WTC11 (cell line): ENCODE results near the gene ATG7. TPM values are rescaled to one million over a fixed set of nuclear protein-coding genes. Genes with fewer than 3 reads are reported as not detected.

Source experiments
- ATAC-seq: fragments of 200-7000 bp; cut with Tn5 transposase; 2 replicates; pipeline ENCODE4 v1.10.0; 2021; ENCODE audit warnings: mild to moderate bottlenecking, moderate library complexity
- CTCF ChIA-PET: fragments of 300-600 bp; sonication (Branson Sonifier 250); formaldehyde crosslinking; loops from one replicate; lab custom pipeline; 2021; ENCODE audit warnings: antibody characterized with exemption; lab: Charles Lee
- POLR2A ChIA-PET: fragments of 350-600 bp; sonication (Branson Sonifier 250); formaldehyde crosslinking; loops from one replicate; lab custom pipeline; 2021; ENCODE audit warnings: antibody characterized with exemption; lab: Charles Lee
- DNase-seq: peaks from one replicate; pipeline ENCODE4 v3.0.0; 2021; ENCODE audit warnings: low spot score
- H3K27ac Mint-ChIP-seq: 2 replicates; pipeline ENCODE4 v1.8.0; 2021; ENCODE audit warnings: mixed read lengths
- H3K27me3 Mint-ChIP-seq: 2 replicates; pipeline ENCODE4 v1.8.0; 2021; ENCODE audit warnings: low read depth, mild to moderate bottlenecking, moderate library complexity, mixed read lengths
- H3K36me3 Mint-ChIP-seq: 2 replicates; pipeline ENCODE4 v1.8.0; 2021; ENCODE audit warnings: mixed read lengths
- H3K4me1 Mint-ChIP-seq: 2 replicates; pipeline ENCODE4 v1.8.0; 2022; ENCODE audit warnings: mixed read lengths
- H3K4me3 Mint-ChIP-seq: 2 replicates; pipeline ENCODE4 v1.8.0; 2021; ENCODE audit warnings: mild to moderate bottlenecking, moderate library complexity, mixed read lengths
- H3K9me3 Mint-ChIP-seq: 2 replicates; pipeline ENCODE4 v1.8.0; 2021; ENCODE audit warnings: mixed read lengths
- ELF4 ChIP-seq: sonication (generic); formaldehyde crosslinking; IDR thresholded peaks from 2 replicates; pipeline ENCODE4 v1.8.1; 2022; ENCODE audit warnings: low read depth, mild to moderate bottlenecking, moderate library complexity, missing genetic modification reagents
- ESRRA ChIP-seq: sonication (generic); formaldehyde crosslinking; IDR thresholded peaks from 2 replicates; pipeline ENCODE4 v1.8.1; 2022; ENCODE audit warnings: mild to moderate bottlenecking, missing genetic modification reagents, borderline replicate concordance
- ETV6 ChIP-seq: sonication (generic); formaldehyde crosslinking; IDR thresholded peaks from 2 replicates; pipeline ENCODE4 v1.8.1; 2022; ENCODE audit warnings: mild to moderate bottlenecking, missing genetic modification reagents
- FOXK1 ChIP-seq: sonication (generic); formaldehyde crosslinking; IDR thresholded peaks from 2 replicates; pipeline ENCODE4 v1.8.0; 2022; ENCODE audit warnings: mild to moderate bottlenecking, moderate library complexity, missing genetic modification reagents
- FOXP1 ChIP-seq: sonication (generic); formaldehyde crosslinking; IDR thresholded peaks from 2 replicates; pipeline ENCODE4 v1.8.0; 2022; ENCODE audit warnings: missing genetic modification reagents, mild to moderate bottlenecking, moderate library complexity, borderline replicate concordance
- GTF2I ChIP-seq: fragments of 250-450 bp; sonication (Bioruptor Pico); conservative IDR thresholded peaks from 2 replicates; pipeline ENCODE4 v1.4.0; 2021; ENCODE audit warnings: mild to moderate bottlenecking
- JAZF1 ChIP-seq: fragments of 250-450 bp; sonication (Bioruptor Pico); IDR thresholded peaks from 2 replicates; pipeline ENCODE4 v1.9.0; 2021; ENCODE audit warnings: moderate library complexity, mild to moderate bottlenecking, inconsistent platforms
- MXD4 ChIP-seq: fragments of 250-450 bp; sonication (Bioruptor Pico); IDR thresholded peaks from 2 replicates; pipeline ENCODE4 v1.8.0; 2021; ENCODE audit warnings: mild to moderate bottlenecking, moderate library complexity, borderline replicate concordance
- NFYB ChIP-seq: sonication (generic); formaldehyde crosslinking; conservative IDR thresholded peaks from 2 replicates; pipeline ENCODE4 v1.8.0; 2022; ENCODE audit warnings: low read depth, missing genetic modification reagents
- OVOL2 ChIP-seq: fragments of 250-450 bp; sonication (Bioruptor Pico); IDR thresholded peaks from 2 replicates; pipeline ENCODE4 v1.9.0; 2021; ENCODE audit warnings: mild to moderate bottlenecking, borderline replicate concordance
- RELA ChIP-seq: sonication (generic); formaldehyde crosslinking; IDR thresholded peaks from 2 replicates; pipeline ENCODE4 v1.8.1; 2022; ENCODE audit warnings: missing genetic modification reagents, mild to moderate bottlenecking, borderline replicate concordance
- SMAD3 ChIP-seq: sonication (generic); formaldehyde crosslinking; IDR thresholded peaks from 2 replicates; pipeline ENCODE4 v1.8.0; 2022; ENCODE audit warnings: missing genetic modification reagents, mild to moderate bottlenecking, borderline replicate concordance
- SOX15 ChIP-seq: fragments of 250-450 bp; sonication (Bioruptor Pico); IDR thresholded peaks from 2 replicates; pipeline ENCODE4 v1.9.0; 2021; ENCODE audit warnings: mild to moderate bottlenecking
- SP1 ChIP-seq: sonication (generic); formaldehyde crosslinking; conservative IDR thresholded peaks from 2 replicates; pipeline ENCODE4 v1.8.1; 2022; ENCODE audit warnings: missing genetic modification reagents
- TP53 ChIP-seq: sonication (generic); formaldehyde crosslinking; IDR thresholded peaks from 2 replicates; pipeline ENCODE4 v1.8.1; 2023; ENCODE audit warnings: mild to moderate bottlenecking, missing genetic modification reagents
- total RNA-seq: library from RNA; stranded (reverse); gene quantifications from 3 replicates; pipeline ENCODE4 v1.2.3, GENCODE V29; 2021
- TF ChIP-seq, protein P1 (sequence below): sonication (generic); formaldehyde crosslinking; IDR thresholded peaks from 2 replicates; pipeline ENCODE4 v1.8.0; 2023; ENCODE audit warnings: missing genetic modification reagents
- TF ChIP-seq, protein P2 (sequence below): fragments of 250-450 bp; sonication (Bioruptor Pico); IDR thresholded peaks from 2 replicates; pipeline ENCODE4 v1.9.0; 2021; ENCODE audit warnings: mild to moderate bottlenecking
- TF ChIP-seq, protein P3 (sequence below): sonication (generic); formaldehyde crosslinking; IDR thresholded peaks from 2 replicates; pipeline ENCODE4 v1.8.0; 2022; ENCODE audit warnings: mild to moderate bottlenecking, missing genetic modification reagents
- TF ChIP-seq, protein P4 (sequence below): sonication (generic); formaldehyde crosslinking; IDR thresholded peaks from 2 replicates; pipeline ENCODE4 v1.8.1; 2022; ENCODE audit warnings: mild to moderate bottlenecking, missing genetic modification reagents, moderate library complexity, borderline replicate concordance
- TF ChIP-seq, protein P5 (sequence below): sonication (generic); formaldehyde crosslinking; conservative IDR thresholded peaks from 2 replicates; pipeline ENCODE4 v1.8.1; 2022; ENCODE audit warnings: mild to moderate bottlenecking, missing genetic modification reagents
- TF ChIP-seq, protein P6 (sequence below): sonication (generic); formaldehyde crosslinking; IDR thresholded peaks from 2 replicates; pipeline ENCODE4 v1.8.1; 2022; ENCODE audit warnings: mild to moderate bottlenecking, moderate library complexity, missing genetic modification reagents

Gene ATG7
- total RNA-seq, 1 experiment from 2014 or later = 17.5 TPM

DNA sequence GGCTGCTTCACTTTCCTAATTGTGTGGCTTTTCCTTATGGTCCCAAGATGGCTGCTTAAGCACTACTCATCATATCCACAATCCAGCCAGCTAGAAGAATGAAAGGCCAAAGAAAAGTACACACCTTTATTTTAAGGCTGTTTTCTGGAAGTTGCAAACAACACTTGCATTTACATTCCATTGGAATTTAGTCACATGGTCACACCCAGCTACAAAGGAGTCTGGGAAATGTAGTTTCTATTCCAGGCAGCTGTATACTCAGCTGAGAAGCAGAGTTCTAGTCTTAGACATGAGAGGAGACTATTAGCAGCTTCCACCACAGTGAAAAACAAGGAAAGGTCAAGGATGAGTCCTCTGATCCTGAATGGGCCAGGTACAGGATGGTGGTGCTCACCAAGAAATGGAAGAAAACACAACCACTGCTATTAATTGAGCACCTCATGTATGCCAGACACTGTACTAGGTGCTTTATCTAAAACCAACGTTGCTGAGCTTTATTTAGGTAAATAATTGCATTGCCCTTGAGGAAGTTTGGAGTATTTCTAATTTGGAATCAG lies 28.0 kb upstream of the ATG7 start (continued):
- TF ChIP-seq RELA (CRISPR knock-in tag) = no peak
- TF ChIP-seq, all 79 proteins: peak for 2

DNA sequence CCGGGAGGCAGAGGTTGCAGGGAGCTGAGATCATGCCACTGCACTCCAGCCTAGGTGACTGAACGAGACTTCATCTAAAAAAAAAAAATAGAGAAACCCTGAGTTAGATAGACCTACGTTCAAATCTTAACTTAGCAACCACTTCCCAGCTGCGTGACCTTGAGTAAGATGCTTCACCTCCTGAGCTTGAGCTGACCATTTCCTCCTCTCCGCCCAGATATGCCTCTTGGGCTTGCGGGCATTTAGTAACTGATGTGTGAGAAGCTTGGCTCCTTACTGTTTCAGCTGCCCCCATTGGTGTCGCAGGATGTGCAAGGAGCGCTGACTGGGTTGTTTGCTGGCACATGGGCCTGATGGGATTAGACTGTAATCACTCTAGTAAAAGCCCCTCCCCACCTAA lies 26.9 kb upstream of the ATG7 start:
- POLR2A ChIA-PET = no interaction called here
- Mint-ChIP-seq H3K27me3 (0 out of 2 replicates have a peak, but pooled peaks cover 2% of the 10 kb centered on the region), H3K4me3 (no peak overlapping the region), H3K9me3 (peaks cover 4% of the 10 kb centered on the region; the same call in 1 of the 2 replicates), H3K4me1 (no peaks in the 10 kb centered on the region), H3K27ac (no peak overlapping the region), H3K36me3 (no peaks in the 10 kb centered on the region)
- ATAC-seq (no peak), DNase-seq (no peak)
- no peak for TF ChIP-seq ELF4 (CRISPR knock-in tag)
- no peak for TF ChIP-seq SP1
- TF ChIP-seq ESRRA (CRISPR knock-in tag) = no peak
- TF ChIP-seq, protein P1, sequence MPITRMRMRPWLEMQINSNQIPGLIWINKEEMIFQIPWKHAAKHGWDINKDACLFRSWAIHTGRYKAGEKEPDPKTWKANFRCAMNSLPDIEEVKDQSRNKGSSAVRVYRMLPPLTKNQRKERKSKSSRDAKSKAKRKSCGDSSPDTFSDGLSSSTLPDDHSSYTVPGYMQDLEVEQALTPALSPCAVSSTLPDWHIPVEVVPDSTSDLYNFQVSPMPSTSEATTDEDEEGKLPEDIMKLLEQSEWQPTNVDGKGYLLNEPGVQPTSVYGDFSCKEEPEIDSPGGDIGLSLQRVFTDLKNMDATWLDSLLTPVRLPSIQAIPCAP = no peak
- no peak for TF ChIP-seq FOXK1 (CRISPR knock-in tag)
- TF ChIP-seq ETV6 (CRISPR knock-in tag) = no peak
- TF ChIP-seq, protein P2, sequence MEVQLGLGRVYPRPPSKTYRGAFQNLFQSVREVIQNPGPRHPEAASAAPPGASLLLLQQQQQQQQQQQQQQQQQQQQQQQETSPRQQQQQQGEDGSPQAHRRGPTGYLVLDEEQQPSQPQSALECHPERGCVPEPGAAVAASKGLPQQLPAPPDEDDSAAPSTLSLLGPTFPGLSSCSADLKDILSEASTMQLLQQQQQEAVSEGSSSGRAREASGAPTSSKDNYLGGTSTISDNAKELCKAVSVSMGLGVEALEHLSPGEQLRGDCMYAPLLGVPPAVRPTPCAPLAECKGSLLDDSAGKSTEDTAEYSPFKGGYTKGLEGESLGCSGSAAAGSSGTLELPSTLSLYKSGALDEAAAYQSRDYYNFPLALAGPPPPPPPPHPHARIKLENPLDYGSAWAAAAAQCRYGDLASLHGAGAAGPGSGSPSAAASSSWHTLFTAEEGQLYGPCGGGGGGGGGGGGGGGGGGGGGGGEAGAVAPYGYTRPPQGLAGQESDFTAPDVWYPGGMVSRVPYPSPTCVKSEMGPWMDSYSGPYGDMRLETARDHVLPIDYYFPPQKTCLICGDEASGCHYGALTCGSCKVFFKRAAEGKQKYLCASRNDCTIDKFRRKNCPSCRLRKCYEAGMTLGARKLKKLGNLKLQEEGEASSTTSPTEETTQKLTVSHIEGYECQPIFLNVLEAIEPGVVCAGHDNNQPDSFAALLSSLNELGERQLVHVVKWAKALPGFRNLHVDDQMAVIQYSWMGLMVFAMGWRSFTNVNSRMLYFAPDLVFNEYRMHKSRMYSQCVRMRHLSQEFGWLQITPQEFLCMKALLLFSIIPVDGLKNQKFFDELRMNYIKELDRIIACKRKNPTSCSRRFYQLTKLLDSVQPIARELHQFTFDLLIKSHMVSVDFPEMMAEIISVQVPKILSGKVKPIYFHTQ (CRISPR knock-in tag) = no peak
- TF ChIP-seq SMAD3 (CRISPR knock-in tag) = no peak
- TF ChIP-seq NFYB (CRISPR knock-in tag) = no peak
- CTCF ChIA-PET = no interaction called here

DNA sequence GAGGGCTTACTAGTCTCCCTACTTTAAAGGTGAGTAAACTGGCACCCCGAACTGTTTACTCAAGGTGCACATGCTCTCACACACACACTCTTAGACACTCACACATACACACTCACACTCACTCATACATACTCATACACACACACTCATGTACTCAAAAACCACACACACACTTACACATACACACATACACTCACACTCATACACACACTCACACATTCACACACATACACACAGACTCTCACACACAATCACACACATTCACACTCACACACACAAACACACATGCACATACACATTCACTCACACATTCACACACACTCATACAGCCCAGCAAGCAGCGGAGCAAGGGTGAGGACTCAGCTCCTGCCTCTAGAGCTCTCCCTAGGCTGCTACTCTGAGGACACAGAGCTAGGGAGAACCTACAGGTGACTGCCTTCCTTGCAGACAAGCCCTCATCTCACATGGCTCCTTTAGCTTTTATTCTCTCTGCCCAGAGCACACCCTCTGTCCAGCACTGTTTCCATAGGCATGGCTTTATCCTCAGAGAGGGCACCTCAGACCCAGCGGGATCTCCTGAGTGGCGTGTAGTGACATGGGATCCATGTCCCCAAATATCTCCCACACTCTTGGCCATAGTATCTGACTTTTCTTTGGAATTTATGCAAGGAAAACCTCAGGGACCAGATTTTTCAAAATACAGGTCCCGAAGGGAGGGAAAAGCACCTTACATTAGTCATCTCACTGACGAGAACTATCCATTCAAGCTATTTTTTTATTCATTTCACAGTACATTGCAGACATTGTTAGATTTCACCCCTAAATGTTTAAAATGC lies 26.2 kb upstream of the ATG7 start:
- no peaks in the 10 kb centered on the region for H3K4me1 Mint-ChIP-seq
- POLR2A ChIA-PET = no interaction called here
- TF ChIP-seq OVOL2 (CRISPR knock-in tag) (no peak), FOXP1 (CRISPR knock-in tag) (no peak), MXD4 (CRISPR knock-in tag) (no peak), GTF2I (CRISPR knock-in tag) (no peak), TP53 (CRISPR knock-in tag) (no peak), SOX15 (CRISPR knock-in tag) (no peak), JAZF1 (no peak)
- TF ChIP-seq, protein P3, sequence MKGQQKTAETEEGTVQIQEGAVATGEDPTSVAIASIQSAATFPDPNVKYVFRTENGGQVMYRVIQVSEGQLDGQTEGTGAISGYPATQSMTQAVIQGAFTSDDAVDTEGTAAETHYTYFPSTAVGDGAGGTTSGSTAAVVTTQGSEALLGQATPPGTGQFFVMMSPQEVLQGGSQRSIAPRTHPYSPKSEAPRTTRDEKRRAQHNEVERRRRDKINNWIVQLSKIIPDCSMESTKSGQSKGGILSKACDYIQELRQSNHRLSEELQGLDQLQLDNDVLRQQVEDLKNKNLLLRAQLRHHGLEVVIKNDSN (CRISPR knock-in tag) = no peak
- TF ChIP-seq, protein P4, sequence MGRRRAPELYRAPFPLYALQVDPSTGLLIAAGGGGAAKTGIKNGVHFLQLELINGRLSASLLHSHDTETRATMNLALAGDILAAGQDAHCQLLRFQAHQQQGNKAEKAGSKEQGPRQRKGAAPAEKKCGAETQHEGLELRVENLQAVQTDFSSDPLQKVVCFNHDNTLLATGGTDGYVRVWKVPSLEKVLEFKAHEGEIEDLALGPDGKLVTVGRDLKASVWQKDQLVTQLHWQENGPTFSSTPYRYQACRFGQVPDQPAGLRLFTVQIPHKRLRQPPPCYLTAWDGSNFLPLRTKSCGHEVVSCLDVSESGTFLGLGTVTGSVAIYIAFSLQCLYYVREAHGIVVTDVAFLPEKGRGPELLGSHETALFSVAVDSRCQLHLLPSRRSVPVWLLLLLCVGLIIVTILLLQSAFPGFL (CRISPR knock-in tag) = no peak
- TF ChIP-seq, protein P5, sequence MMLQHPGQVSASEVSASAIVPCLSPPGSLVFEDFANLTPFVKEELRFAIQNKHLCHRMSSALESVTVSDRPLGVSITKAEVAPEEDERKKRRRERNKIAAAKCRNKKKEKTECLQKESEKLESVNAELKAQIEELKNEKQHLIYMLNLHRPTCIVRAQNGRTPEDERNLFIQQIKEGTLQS (CRISPR knock-in tag) = no peak
- TF ChIP-seq, protein P6, sequence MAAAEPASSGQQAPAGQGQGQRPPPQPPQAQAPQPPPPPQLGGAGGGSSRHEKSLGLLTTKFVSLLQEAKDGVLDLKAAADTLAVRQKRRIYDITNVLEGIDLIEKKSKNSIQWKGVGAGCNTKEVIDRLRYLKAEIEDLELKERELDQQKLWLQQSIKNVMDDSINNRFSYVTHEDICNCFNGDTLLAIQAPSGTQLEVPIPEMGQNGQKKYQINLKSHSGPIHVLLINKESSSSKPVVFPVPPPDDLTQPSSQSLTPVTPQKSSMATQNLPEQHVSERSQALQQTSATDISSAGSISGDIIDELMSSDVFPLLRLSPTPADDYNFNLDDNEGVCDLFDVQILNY (CRISPR knock-in tag) = no peak
- TF ChIP-seq, all 79 proteins: peak for 0
- H3K4me3 Mint-ChIP-seq = no peak overlapping the region
- no peak for DNase-seq
- peaks cover 4% of the 10 kb centered on the region; the same call in 1 of the 2 replicates for H3K9me3 Mint-ChIP-seq
- no peak overlapping the region for H3K27ac Mint-ChIP-seq
- CTCF ChIA-PET = no interaction called here
- no peaks in the 10 kb centered on the region for H3K36me3 Mint-ChIP-seq
- no peak; the same call in 1 of the 2 replicates for ATAC-seq
- 0 out of 2 replicates have a peak, but pooled peaks cover 2% of the 10 kb centered on the region for H3K27me3 Mint-ChIP-seq
